ENCODE data around the gene PDGFC.

The PDGFC gene

GRCh38 chr4:156838761-156839160, 132.8 kb downstream of the PDGFC start:
- DNase-seq (ENCODE audit: extremely low spot score), result no peak
- ChIA-PET POLR2A (no interaction called here), CTCF (no interaction called here)
- TF ChIP-seq SUZ12 (IDR thresholded peaks at IDR 0.05), result no peak
- no peak for TF ChIP-seq FOXA1 (IDR thresholded peaks at IDR 0.05)
- no peak for TF ChIP-seq NFRKB (IDR thresholded peaks at IDR 0.05)
- TF ChIP-seq ZNF384 (IDR thresholded peaks at IDR 0.05), result no peak
- no peak for TF ChIP-seq L3MBTL2 (conservative IDR thresholded peaks at IDR 0.05)
- no peak for TF ChIP-seq BHLHE40 (IDR thresholded peaks at IDR 0.05; ENCODE audit: borderline replicate concordance)
- TF ChIP-seq FOXK2 (IDR thresholded peaks at IDR 0.05), result no peak
- TF ChIP-seq FOXM1 (IDR thresholded peaks at IDR 0.05; ENCODE audit: borderline replicate concordance), result no peak
- no peak for TF ChIP-seq HDGF (IDR thresholded peaks at IDR 0.05; ENCODE audit: borderline replicate concordance)
- TF ChIP-seq SP1 (IDR thresholded peaks at IDR 0.05), result no peak
- TF ChIP-seq ARNT (IDR thresholded peaks at IDR 0.05), result no peak
- no peak for TF ChIP-seq LEF1 (IDR thresholded peaks at IDR 0.05; ENCODE audit: borderline replicate concordance)
- TF ChIP-seq ELF4 (IDR thresholded peaks at IDR 0.05), result no peak
- TF ChIP-seq CTBP1 (IDR thresholded peaks at IDR 0.05; ENCODE audit: borderline replicate concordance), result no peak

GRCh38 chr4:156837625-156838345, 133.8 kb downstream of the PDGFC start:
- TF ChIP-seq NFRKB (IDR thresholded peaks at IDR 0.05) (no peak), SP1 (IDR thresholded peaks at IDR 0.05) (no peak), HDGF (IDR thresholded peaks at IDR 0.05; ENCODE audit: borderline replicate concordance) (no peak), BHLHE40 (IDR thresholded peaks at IDR 0.05; ENCODE audit: borderline replicate concordance) (no peak), ARNT (IDR thresholded peaks at IDR 0.05) (no peak), ZNF384 (IDR thresholded peaks at IDR 0.05) (no peak), FOXM1 (IDR thresholded peaks at IDR 0.05; ENCODE audit: borderline replicate concordance) (no peak), TARDBP (IDR thresholded peaks at IDR 0.05) (no peak), LEF1 (IDR thresholded peaks at IDR 0.05; ENCODE audit: borderline replicate concordance) (no peak), FOXK2 (IDR thresholded peaks at IDR 0.05) (no peak), PKNOX1 (IDR thresholded peaks at IDR 0.05) (no peak), FOXA1 (IDR thresholded peaks at IDR 0.05) (no peak), ELF4 (IDR thresholded peaks at IDR 0.05) (no peak), SUZ12 (IDR thresholded peaks at IDR 0.05) (no peak), L3MBTL2 (conservative IDR thresholded peaks at IDR 0.05) (no peak), CTBP1 (IDR thresholded peaks at IDR 0.05; ENCODE audit: borderline replicate concordance) (no peak)
- POLR2A ChIA-PET, result no interaction called here
- CTCF ChIA-PET, result no interaction called here
- no peak for DNase-seq (ENCODE audit: extremely low spot score)

GRCh38 chr4:156832886-156833285, 138.7 kb downstream of the PDGFC start:
- no peak for DNase-seq (ENCODE audit: extremely low spot score)
- CTCF ChIA-PET, result no interaction called here
- TF ChIP-seq ZNF384 (IDR thresholded peaks at IDR 0.05), result no peak
- TF ChIP-seq BHLHE40 (IDR thresholded peaks at IDR 0.05; ENCODE audit: borderline replicate concordance), result no peak
- no peak for TF ChIP-seq PKNOX1 (IDR thresholded peaks at IDR 0.05)
- no peak for TF ChIP-seq ELF4 (IDR thresholded peaks at IDR 0.05)
- TF ChIP-seq FOXA1 (IDR thresholded peaks at IDR 0.05), result no peak
- TF ChIP-seq TARDBP (IDR thresholded peaks at IDR 0.05), result no peak
- POLR2A ChIA-PET, result no interaction called here

DNA sequence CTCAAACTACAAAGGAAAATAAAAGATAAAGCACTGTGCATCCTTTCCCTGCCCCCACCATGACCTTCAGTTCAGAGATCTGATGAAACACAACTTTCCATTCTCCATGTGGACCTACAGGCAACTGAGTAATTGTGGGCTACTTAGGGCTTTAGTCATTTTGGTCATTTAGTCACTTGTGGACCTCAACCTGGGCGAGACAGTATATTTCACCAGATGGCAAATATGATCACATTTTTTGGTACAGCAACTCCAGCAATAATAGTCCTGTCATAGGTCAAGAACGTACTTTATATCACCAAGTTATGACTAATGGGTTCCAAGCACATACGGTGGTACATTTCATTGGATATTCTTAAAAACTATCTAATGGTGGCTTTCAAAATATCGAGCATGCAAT, 141.2 kb downstream of the PDGFC start:
- ChIA-PET CTCF (no interaction called here), POLR2A (no interaction called here)
- no peak for DNase-seq (ENCODE audit: extremely low spot score)
- no peak for TF ChIP-seq FOXM1 (IDR thresholded peaks at IDR 0.05; ENCODE audit: borderline replicate concordance)
- no peak for TF ChIP-seq HDGF (IDR thresholded peaks at IDR 0.05; ENCODE audit: borderline replicate concordance)
- TF ChIP-seq TARDBP (IDR thresholded peaks at IDR 0.05), result no peak
- TF ChIP-seq BHLHE40 (IDR thresholded peaks at IDR 0.05; ENCODE audit: borderline replicate concordance), result no peak
- TF ChIP-seq NFRKB (IDR thresholded peaks at IDR 0.05), result no peak
- no peak for TF ChIP-seq L3MBTL2 (conservative IDR thresholded peaks at IDR 0.05)

DNA sequence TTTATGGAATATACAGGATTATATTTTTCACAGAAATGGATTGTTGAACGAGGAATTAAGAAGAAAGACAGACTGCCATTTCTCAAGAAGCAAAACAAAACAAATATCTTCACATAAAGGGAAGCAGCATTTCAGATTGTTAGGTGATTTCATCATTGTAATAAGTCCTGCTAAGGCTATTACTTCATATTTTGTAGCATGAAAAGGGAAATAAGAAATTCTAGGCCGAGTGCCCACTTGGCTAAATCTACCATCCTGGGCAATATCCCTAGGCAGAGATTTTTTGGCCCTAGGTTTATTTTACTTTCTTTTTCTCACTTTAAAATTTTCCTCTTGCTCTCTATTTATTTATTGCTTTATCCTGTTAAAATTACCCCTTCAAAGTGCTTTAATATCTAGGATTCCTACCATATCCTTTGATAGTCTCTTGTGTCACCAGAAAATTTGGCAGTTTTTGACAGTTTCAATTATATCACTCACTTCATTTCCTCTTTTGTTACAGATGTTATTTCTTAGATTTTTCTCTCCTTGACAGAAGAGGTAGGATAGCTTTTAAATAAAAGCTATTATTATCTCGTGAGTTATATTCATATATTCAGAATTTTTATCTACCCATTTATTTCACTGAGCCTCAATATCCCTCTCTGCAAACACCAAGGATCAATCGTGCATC, 142.3 kb downstream of the PDGFC start:
- CTCF ChIA-PET, result no interaction called here
- no peak for DNase-seq (ENCODE audit: extremely low spot score)
- POLR2A ChIA-PET, result no interaction called here
- no peak for TF ChIP-seq SP1 (IDR thresholded peaks at IDR 0.05)
- TF ChIP-seq PKNOX1 (IDR thresholded peaks at IDR 0.05), result no peak
- TF ChIP-seq ARNT (IDR thresholded peaks at IDR 0.05), result no peak
- TF ChIP-seq NFRKB (IDR thresholded peaks at IDR 0.05), result no peak
- no peak for TF ChIP-seq HDGF (IDR thresholded peaks at IDR 0.05; ENCODE audit: borderline replicate concordance)
- no peak for TF ChIP-seq ZNF384 (IDR thresholded peaks at IDR 0.05)

DNA sequence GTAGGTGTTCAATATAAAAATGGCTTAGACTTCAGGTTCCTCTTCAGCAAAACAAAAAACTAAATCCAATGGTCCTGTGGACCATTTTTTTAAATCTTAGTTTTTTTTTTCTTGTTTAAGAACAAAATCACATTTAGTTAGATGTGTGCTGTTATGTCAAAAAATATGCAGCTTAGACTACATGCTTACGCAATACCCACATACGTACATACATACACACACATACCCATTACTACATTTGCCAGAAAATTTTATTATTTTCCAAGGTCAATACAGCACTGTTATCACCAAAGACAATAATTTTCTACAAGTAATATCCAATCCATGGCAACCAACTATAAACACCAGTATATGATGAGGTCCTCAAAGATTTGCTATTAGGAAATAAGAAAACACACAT, 144.1 kb downstream of the PDGFC start:
- DNase-seq (ENCODE audit: extremely low spot score), result no peak
- TF ChIP-seq BHLHE40 (IDR thresholded peaks at IDR 0.05; ENCODE audit: borderline replicate concordance) (no peak), ELF4 (IDR thresholded peaks at IDR 0.05) (no peak), SUZ12 (IDR thresholded peaks at IDR 0.05) (no peak), FOXK2 (IDR thresholded peaks at IDR 0.05) (no peak), FOXM1 (IDR thresholded peaks at IDR 0.05; ENCODE audit: borderline replicate concordance) (no peak), TARDBP (IDR thresholded peaks at IDR 0.05) (no peak), LEF1 (IDR thresholded peaks at IDR 0.05; ENCODE audit: borderline replicate concordance) (no peak), L3MBTL2 (conservative IDR thresholded peaks at IDR 0.05) (no peak), ARNT (IDR thresholded peaks at IDR 0.05) (no peak), PKNOX1 (IDR thresholded peaks at IDR 0.05) (no peak), HDGF (IDR thresholded peaks at IDR 0.05; ENCODE audit: borderline replicate concordance) (no peak), NFRKB (IDR thresholded peaks at IDR 0.05) (no peak), FOXA1 (IDR thresholded peaks at IDR 0.05) (no peak), CTBP1 (IDR thresholded peaks at IDR 0.05; ENCODE audit: borderline replicate concordance) (no peak), SP1 (IDR thresholded peaks at IDR 0.05) (no peak), ZNF384 (IDR thresholded peaks at IDR 0.05) (no peak)
- POLR2A ChIA-PET, result no interaction called here
- CTCF ChIA-PET, result no interaction called here

Data from HEK293T (cell line).